MM.1S (cell line): Measurements from ENCODE around the gene DPP10.

Experiments used
- EZH2 ChIP-seq: fragments of 300-600 bp; sonication (generic); optimal IDR thresholded peaks from 2 replicates; pipeline ENCODE3; 2017; ENCODE audit warnings: low read depth, mild to moderate bottlenecking, antibody characterized with exemption, low read length, mixed read lengths
- EZH2phosphoT487 ChIP-seq: fragments of 300-600 bp; sonication (generic); IDR thresholded peaks from 2 replicates; pipeline ENCODE4 v1.6.1; 2018; ENCODE audit warnings: antibody characterized with exemption, low read length
- TF ChIP-seq, protein P1 (sequence below): fragments of 300-600 bp; sonication (generic); IDR thresholded peaks from 2 replicates; pipeline ENCODE4 v1.5.1; 2016; ENCODE audit warnings: antibody characterized with exemption, low read length, mixed read lengths

DNA sequence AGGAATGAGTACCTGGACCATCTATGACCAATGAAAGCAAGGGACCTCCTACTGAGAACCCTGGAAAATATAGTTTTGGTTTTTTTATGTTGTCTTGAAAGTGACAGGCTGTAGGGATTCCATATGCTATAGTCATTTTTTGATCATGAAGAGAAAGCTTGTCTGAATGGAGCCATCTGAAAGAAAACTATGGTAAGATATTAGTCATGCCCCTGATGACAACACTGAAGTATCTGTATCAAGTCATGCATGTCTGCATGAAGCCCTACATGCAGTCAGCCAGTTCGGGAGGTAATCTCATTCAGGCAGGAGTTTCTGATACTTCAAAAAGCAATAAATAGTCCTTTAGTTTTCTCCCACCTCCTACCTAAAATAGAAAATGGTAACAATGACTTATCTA lies 1042.0 kb downstream of the DPP10 start:
- TF ChIP-seq, protein P1, sequence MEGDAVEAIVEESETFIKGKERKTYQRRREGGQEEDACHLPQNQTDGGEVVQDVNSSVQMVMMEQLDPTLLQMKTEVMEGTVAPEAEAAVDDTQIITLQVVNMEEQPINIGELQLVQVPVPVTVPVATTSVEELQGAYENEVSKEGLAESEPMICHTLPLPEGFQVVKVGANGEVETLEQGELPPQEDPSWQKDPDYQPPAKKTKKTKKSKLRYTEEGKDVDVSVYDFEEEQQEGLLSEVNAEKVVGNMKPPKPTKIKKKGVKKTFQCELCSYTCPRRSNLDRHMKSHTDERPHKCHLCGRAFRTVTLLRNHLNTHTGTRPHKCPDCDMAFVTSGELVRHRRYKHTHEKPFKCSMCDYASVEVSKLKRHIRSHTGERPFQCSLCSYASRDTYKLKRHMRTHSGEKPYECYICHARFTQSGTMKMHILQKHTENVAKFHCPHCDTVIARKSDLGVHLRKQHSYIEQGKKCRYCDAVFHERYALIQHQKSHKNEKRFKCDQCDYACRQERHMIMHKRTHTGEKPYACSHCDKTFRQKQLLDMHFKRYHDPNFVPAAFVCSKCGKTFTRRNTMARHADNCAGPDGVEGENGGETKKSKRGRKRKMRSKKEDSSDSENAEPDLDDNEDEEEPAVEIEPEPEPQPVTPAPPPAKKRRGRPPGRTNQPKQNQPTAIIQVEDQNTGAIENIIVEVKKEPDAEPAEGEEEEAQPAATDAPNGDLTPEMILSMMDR, result no peak
- TF ChIP-seq EZH2 (no peak), EZH2phosphoT487 (no peak)
